ENCODE measurements around the gene SLC35F1. TPM values are rescaled to one million over a fixed set of nuclear protein-coding genes. Genes with fewer than 3 reads are reported as not detected.

Gene SLC35F1
- total RNA-seq, 1 donor from 2014 or later = not detected

GRCh38 chr6:118354641-118355040 lies 447.6 kb downstream of the SLC35F1 start:
- no peak overlapping the region for H3K4me3 Mint-ChIP-seq (ENCODE audit: unreplicated experiment)
- no peaks in the 10 kb centered on the region for H3K36me3 Mint-ChIP-seq (ENCODE audit: unreplicated experiment)
- TF ChIP-seq, protein P1, sequence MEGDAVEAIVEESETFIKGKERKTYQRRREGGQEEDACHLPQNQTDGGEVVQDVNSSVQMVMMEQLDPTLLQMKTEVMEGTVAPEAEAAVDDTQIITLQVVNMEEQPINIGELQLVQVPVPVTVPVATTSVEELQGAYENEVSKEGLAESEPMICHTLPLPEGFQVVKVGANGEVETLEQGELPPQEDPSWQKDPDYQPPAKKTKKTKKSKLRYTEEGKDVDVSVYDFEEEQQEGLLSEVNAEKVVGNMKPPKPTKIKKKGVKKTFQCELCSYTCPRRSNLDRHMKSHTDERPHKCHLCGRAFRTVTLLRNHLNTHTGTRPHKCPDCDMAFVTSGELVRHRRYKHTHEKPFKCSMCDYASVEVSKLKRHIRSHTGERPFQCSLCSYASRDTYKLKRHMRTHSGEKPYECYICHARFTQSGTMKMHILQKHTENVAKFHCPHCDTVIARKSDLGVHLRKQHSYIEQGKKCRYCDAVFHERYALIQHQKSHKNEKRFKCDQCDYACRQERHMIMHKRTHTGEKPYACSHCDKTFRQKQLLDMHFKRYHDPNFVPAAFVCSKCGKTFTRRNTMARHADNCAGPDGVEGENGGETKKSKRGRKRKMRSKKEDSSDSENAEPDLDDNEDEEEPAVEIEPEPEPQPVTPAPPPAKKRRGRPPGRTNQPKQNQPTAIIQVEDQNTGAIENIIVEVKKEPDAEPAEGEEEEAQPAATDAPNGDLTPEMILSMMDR (IDR thresholded peaks at IDR 0.05) = no peak
- H3K9me3 Mint-ChIP-seq (ENCODE audit: unreplicated experiment) = no peaks in the 10 kb centered on the region
- H3K27me3 Mint-ChIP-seq (ENCODE audit: unreplicated experiment) = peaks cover 44% of the 10 kb centered on the region
- no peak for DNase-seq (ENCODE audit: extremely low spot score, unreplicated experiment)
- no peak overlapping the region for H3K27ac Mint-ChIP-seq (ENCODE audit: unreplicated experiment)
- peaks cover 7% of the 10 kb centered on the region for H3K4me1 Mint-ChIP-seq (ENCODE audit: unreplicated experiment)

- Mint-ChIP-seq H3K36me3 (ENCODE audit: unreplicated experiment) (no peaks in the 10 kb centered on the region), H3K27me3 (ENCODE audit: unreplicated experiment) (peaks cover 54% of the 10 kb centered on the region), H3K27ac (ENCODE audit: unreplicated experiment) (no peak overlapping the region), H3K9me3 (ENCODE audit: unreplicated experiment) (no peaks in the 10 kb centered on the region), H3K4me1 (ENCODE audit: unreplicated experiment) (peaks cover 7% of the 10 kb centered on the region), H3K4me3 (ENCODE audit: unreplicated experiment) (no peak overlapping the region)
- TF ChIP-seq, protein P1 (IDR thresholded peaks at IDR 0.05) = no peak
- DNase-seq (ENCODE audit: extremely low spot score, unreplicated experiment) = no peak
These were observed 449.0 kb downstream of the SLC35F1 start for GRCh38 chr6:118356054-118356453.

GRCh38 chr6:118356686-118357085 lies 449.6 kb downstream of the SLC35F1 start:
- Mint-ChIP-seq H3K36me3 (ENCODE audit: unreplicated experiment) (no peaks in the 10 kb centered on the region), H3K4me3 (ENCODE audit: unreplicated experiment) (no peak overlapping the region), H3K27me3 (ENCODE audit: unreplicated experiment) (peaks cover 57% of the 10 kb centered on the region), H3K9me3 (ENCODE audit: unreplicated experiment) (no peaks in the 10 kb centered on the region), H3K27ac (ENCODE audit: unreplicated experiment) (no peak overlapping the region), H3K4me1 (ENCODE audit: unreplicated experiment) (peaks cover 7% of the 10 kb centered on the region)
- no peak for DNase-seq (ENCODE audit: extremely low spot score, unreplicated experiment)
- TF ChIP-seq, protein P1 (IDR thresholded peaks at IDR 0.05) = no peak

Other genes with a start within 250 kb of the SLC35F1 start
- 27.4 and 28.1 TPM in 2 replicates for gene NUS1, start 231.8 kb upstream of the SLC35F1 start, total RNA-seq